CD4-positive, alpha-beta T cell treated with Interleukin-6 at 100 ng/mL for 8 hours (primary cell): ENCODE measurements around the gene HRH1.
A peak's percentile ranks its signal among the peaks of the same experiment; 100 is the strongest.
"Not testable (repeated sequence)": the region's sequence is repeated elsewhere in the genome, so short reads cannot be mapped to it uniquely, and the experiment has no call there.

Source experiments
- DNase-seq: peaks from one replicate; pipeline ENCODE4 v3.0.0-alpha.2; 2020; ENCODE audit warnings: mixed read lengths, low spot score

HRH1 gene

GRCh38 chr3:11205881-11206280 lies 51.6 kb downstream of the HRH1 start:
- DNase-seq = not testable (repeated sequence)

DNA sequence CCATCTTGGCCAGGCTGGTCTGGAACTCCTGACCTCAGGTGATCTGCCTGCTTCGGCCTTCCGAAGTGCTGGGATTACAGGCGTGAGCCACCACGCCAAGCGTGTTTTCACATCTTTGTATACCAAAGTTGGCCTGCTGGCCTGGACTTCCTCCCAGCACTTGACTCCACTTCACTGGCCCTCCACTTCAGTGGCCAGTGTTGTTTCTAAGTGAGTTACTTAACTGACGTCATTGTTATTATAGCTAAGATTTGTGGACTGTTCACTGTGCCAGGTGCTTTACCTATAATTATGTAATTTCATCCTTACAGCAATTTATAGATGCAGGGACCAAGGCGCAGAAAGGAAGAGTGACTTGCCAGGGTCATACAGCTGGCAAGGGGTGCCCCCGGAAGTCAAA lies 52.0 kb downstream of the HRH1 start:
- DNase-seq = no peak

- no peak for DNase-seq
Observed at GRCh38 chr3:11206953-11207352, 52.7 kb downstream of the HRH1 start.

GRCh38 chr3:11211531-11212298 lies 57.4 kb downstream of the HRH1 start:
- DNase-seq = no peak

DNA sequence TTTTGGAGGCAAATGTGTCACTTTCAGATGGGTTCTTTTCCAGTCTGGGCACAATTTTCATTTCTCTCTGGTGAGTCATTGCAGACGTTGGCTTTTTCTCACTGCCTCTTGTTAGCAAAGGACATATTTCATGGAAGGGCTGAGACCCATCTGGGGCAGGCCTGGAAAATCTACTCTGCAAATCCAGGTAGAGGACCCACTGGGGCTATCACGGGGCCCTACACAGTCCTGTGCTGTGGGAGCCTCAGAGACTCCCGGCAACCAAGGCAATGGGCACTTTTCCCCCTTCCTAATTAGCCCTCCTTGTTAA lies 58.0 kb downstream of the HRH1 start:
- no peak for DNase-seq

GRCh38 chr3:11212784-11213183 lies 58.5 kb downstream of the HRH1 start:
- no peak for DNase-seq

DNA sequence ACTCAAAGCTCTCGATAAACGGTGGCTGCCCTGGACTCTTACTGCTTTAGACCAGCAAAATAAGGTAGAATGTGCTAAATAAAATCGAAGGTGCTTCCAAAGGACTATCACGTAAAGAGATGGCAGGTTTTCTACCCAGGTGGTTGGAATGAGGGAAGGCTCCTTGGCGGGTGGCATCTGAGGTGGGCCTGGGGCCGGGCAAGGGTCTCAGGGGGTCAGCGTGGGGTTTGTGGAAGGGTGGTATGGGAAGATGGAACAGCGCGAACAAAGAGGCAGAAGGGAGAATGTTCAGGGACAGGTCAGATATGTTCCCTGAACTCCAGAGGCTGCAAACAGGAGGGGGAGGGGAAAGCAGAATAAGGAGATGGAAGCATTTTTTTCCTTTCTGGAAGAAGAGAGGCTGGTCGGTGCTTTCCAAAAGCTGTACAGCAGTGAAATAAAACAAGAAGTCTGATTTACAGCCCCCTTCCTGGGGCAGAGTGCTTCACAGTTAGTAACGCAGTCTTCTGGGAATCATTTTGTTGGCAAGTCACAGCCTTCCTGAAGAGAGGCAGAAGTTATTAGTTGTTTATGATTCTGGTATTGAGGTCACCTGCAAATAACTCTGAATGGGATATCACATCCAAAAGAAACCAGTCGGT lies 59.6 kb downstream of the HRH1 start:
- DNase-seq = no peak

DNA sequence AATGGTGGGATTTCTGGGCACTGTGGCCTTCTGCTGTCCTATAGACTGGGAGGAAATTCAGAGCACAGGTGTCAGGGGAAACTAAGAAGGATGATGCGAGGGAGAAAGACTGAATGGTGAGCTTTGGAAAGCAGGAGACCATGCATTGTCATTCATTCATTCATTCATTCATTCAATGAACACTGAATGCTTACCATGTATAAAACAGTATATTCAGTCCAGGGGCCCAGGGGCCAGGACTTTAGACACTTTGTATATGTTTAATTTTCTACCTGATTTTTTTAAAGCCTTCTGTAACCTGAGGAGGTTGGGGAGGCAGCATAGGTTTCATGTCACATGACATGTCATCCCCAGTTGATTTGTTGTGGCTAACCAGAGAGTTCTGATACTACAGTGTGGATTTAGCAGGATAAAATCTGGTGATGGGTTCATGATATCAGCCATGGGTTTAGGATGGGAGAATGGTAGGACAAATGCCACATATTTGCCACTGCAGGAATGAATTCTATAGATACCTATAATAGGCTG lies 60.2 kb downstream of the HRH1 start:
- no peak for DNase-seq

DNA sequence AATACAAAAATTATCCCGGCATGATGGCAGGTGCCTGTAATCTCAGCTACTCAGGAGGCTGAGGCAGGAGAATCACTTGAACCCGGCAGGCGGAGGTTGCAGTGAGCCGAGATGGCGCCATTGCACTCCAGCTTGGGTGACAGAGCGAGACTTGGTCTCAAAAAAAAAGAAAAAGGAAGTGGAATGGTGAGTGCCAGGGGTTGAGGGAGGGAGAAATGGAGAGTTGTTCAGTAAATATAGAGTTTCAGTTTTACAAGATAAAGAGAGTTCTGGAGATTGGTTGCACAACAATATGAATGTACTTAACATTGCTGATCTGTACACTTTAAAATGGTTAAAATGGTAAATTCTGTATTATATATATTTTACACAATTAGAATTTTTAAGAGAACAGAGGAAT lies 63.1 kb downstream of the HRH1 start:
- DNase-seq = not testable (repeated sequence)

- no peak for DNase-seq
Observed at GRCh38 chr3:11220230-11220629, 65.9 kb downstream of the HRH1 start.

DNA sequence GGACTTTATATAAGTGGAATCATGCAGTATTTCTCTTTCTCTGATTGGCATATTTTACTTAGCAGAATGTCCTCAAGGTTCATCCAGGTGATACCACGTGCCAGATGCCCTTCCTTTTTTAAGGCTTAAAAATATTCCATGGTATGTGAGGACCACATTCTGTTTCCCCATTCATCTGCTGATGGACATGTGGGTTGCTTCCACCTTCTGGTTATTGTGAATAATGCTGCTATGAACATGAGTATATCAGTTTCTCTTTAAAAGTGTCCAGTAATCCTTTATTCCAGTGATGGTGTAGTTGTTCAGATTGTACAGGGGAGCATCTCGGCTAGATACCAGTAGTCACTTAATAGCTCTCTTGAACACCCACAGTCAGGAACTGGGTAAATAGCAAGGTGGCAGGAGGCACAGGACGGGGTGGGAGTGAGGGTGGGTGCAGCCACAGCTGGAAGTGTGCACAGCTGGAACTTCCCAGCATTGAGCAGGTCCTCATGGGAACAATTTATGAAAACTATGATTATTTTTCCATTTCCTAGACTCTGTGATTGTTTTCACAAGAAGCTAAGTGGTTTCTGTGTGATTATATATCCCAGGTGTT lies 67.6 kb downstream of the HRH1 start:
- no peak for DNase-seq

- DNase-seq = no peak
Observed at GRCh38 chr3:11224010-11224409, 69.7 kb downstream of the HRH1 start.

GRCh38 chr3:11224870-11225229 lies 70.6 kb downstream of the HRH1 start:
- no peak for DNase-seq

- no peak for DNase-seq
Observed at GRCh38 chr3:11226042-11226370, 71.7 kb downstream of the HRH1 start.

GRCh38 chr3:11228041-11228440 lies 73.7 kb downstream of the HRH1 start:
- DNase-seq = no peak

DNA sequence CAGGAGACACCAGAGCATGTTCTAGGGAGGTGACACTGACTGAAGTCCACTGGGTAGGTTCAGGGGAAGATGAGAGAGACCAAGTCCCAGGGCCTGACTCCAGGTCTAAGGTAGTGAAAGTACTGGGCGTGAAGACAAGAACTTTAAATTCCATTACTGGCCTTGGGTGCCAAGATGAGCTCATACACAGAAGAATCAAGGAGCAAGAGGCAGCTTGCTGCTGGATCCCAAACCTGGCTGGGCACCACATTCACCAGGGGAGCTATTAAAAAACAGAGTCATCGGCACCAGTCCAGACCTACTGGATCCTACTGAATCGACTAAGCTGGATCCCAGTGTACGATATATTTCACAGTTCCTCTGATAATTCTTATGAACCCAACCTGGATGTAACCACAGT lies 75.8 kb downstream of the HRH1 start:
- DNase-seq = no peak

DNA sequence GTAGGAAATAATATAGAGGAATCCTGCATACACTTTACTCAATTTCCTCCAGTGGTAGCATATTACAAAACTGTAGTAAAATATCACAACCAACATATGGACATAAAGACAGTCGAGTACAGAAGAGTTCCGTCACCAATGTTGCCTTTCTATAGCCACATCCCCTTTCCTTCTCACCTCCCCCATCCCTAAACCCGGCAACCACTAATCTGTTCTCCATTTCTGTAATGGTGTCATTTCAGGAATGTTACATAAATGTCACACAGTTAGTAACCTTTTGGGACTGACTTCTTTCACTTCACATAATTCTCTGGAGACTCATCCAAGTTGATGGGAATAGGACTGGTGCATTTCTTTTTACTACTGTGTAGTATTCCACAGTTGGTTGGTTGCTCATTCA lies 76.5 kb downstream of the HRH1 start:
- no peak for DNase-seq

- DNase-seq = no peak
Observed at GRCh38 chr3:11235385-11235784, 81.1 kb downstream of the HRH1 start.

- peak; percentile 71 for DNase-seq
Observed at GRCh38 chr3:11236588-11237461, 82.5 kb downstream of the HRH1 start.

- DNase-seq = no peak
Observed at GRCh38 chr3:11238060-11238459, 83.8 kb downstream of the HRH1 start.

- no peak for DNase-seq
Observed at GRCh38 chr3:11238880-11239279, 84.6 kb downstream of the HRH1 start.

DNA sequence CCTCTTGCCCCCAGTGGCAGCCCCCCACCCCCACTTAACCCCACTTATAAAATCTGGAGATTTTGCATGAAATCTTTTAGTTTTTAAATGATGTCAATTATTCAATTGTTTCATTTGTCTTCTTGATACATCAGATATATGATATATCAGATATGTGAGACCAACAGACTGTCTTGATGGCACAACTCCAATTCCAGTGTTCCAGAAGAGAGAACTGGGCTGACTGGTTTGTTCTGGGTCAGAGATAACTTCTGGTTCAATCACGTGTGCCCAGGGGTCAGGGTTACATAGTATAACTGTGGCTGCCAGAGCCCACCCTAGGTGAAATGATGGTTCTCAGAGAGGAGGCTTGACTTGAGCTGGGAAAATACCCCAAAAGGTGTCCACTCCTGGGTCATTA lies 85.5 kb downstream of the HRH1 start:
- DNase-seq = no peak

GRCh38 chr3:11240496-11240895 lies 86.2 kb downstream of the HRH1 start:
- no peak for DNase-seq
